ENCODE data around the gene PREB. TPM values are rescaled to one million over a fixed set of nuclear protein-coding genes. Genes with fewer than 3 reads are reported as not detected.
A peak's percentile ranks its signal among the peaks of the same experiment; 100 is the strongest.

The PREB gene
- total and polyA plus RNA-seq, 2 of the 13 experiments (the other 11 are each of a cell fraction or from before 2014, with no cell fraction given), result 112 to 192 TPM

- 0 out of 2 replicates have a peak, but pooled peaks have one; percentile 44 for TF ChIP-seq LBX2 (CRISPR knock-in tag; IDR thresholded peaks at IDR 0.05; ENCODE audit: borderline replicate concordance)
- no peak for TF ChIP-seq ZNF781 (CRISPR knock-in tag; IDR thresholded peaks at IDR 0.05; ENCODE audit: borderline replicate concordance, not compliant biosample characterization)
- no peak for TF ChIP-seq PHF5A (CRISPR knock-in tag; IDR thresholded peaks at IDR 0.05; ENCODE audit: low read depth, unreplicated experiment)
- TF ChIP-seq ZNF232 (CRISPR knock-in tag; IDR thresholded peaks at IDR 0.05; ENCODE audit: borderline replicate concordance), result no peak
- peak; percentile 62; the same call in 1 of the 2 replicates for TF ChIP-seq ZNF274 (CRISPR knock-in tag; IDR thresholded peaks at IDR 0.05)
- TF ChIP-seq POGK (CRISPR knock-in tag; conservative IDR thresholded peaks at IDR 0.05), result 0 out of 2 replicates have a peak, but pooled peaks have one; percentile 10
- no peak for TF ChIP-seq ZNF598 (CRISPR knock-in tag; IDR thresholded peaks at IDR 0.05; ENCODE audit: borderline replicate concordance)
- no peak for TF ChIP-seq ADNP (CRISPR knock-in tag; IDR thresholded peaks at IDR 0.05)
- TF ChIP-seq SIX1 (CRISPR knock-in tag; IDR thresholded peaks at IDR 0.05; ENCODE audit: borderline replicate concordance), result no peak
- TF ChIP-seq ZBTB14 (CRISPR knock-in tag; IDR thresholded peaks at IDR 0.05), result peak; percentile 89
- TF ChIP-seq ZNF30 (CRISPR knock-in tag; IDR thresholded peaks at IDR 0.05), result no peak
- TF ChIP-seq ZNF720 (CRISPR knock-in tag; IDR thresholded peaks at IDR 0.05), result no peak
- TF ChIP-seq ZNF318 (CRISPR knock-in tag; IDR thresholded peaks at IDR 0.05), result no peak
- TF ChIP-seq ZNF331 (CRISPR knock-in tag; IDR thresholded peaks at IDR 0.05), result no peak
- TF ChIP-seq HNF1B (CRISPR knock-in tag; IDR thresholded peaks at IDR 0.05), result no peak
Observed at GRCh38 chr2:27118525-27119329, 15.7 kb downstream of the PREB start, which contains the start of gene CGREF1 (continued).

Data from HepG2 (cell line).